K562 (cell line): ENCODE measurements around the gene ESPL1. TPM values are rescaled to one million over a fixed set of nuclear protein-coding genes. Genes with fewer than 3 reads are reported as not detected.

Source experiments
- AFF4 ChIP-seq: sonication (generic); formaldehyde crosslinking; IDR thresholded peaks from 2 replicates; pipeline ENCODE4 v1.8.0; 2023; ENCODE audit warnings: mild to moderate bottlenecking, missing genetic modification reagents
- CHD7 ChIP-seq: fragments of 200-600 bp; sonication (generic); IDR thresholded peaks from one replicate; pipeline ENCODE4 v1.6.1; 2012; ENCODE audit warnings: mild to moderate bottlenecking, low read depth, low read length, inconsistent platforms
- HEY1 ChIP-seq: fragments of 250-450 bp; sonication (Bioruptor Pico); IDR thresholded peaks from 2 replicates; pipeline ENCODE4 v1.5.0; 2020; ENCODE audit warnings: mild to moderate bottlenecking, moderate library complexity, borderline replicate concordance
- HNRNPL ChIP-seq: fragments of 200-400 bp; formaldehyde crosslinking; IDR thresholded peaks from 2 replicates; pipeline ENCODE4 v1.6.1; 2017; ENCODE audit warnings: low read depth, mild to moderate bottlenecking, low read length
- MAFK ChIP-seq: IDR thresholded peaks from 2 replicates; pipeline ENCODE4 v1.6.1; 2011; ENCODE audit warnings: low read length, improper control_type of control experiment
- MCM3 ChIP-seq: fragments of 450-650 bp; IDR thresholded peaks from 2 replicates; pipeline ENCODE4 v1.6.1; 2016
- RBM25 ChIP-seq: fragments of 200-400 bp; formaldehyde crosslinking; IDR thresholded peaks from 2 replicates; pipeline ENCODE4 v1.6.1; 2018; ENCODE audit warnings: low read length, low read depth, moderate library complexity; ENCODE audit not compliant: severe bottlenecking
- SMC3 ChIP-seq: conservative IDR thresholded peaks from 2 replicates; pipeline ENCODE4 v1.6.1; 2011; ENCODE audit warnings: low read depth, low read length, improper control_type of control experiment; ENCODE audit not compliant: insufficient read depth
- SNRNP70 ChIP-seq: fragments of 200-400 bp; formaldehyde crosslinking; optimal IDR thresholded peaks from 2 replicates; pipeline ENCODE3; 2017; ENCODE audit warnings: low read depth, low read length
- TRIM25 ChIP-seq: fragments of 450-650 bp; IDR thresholded peaks from 2 replicates; pipeline ENCODE4 v1.7.0; 2016; ENCODE audit warnings: borderline replicate concordance
- polyA plus RNA-seq, 8 experiments: library from polyadenylated mRNA; depleted of rRNA in 4 of 8; stranded (reverse) in 5 of 8; unstranded in 3 of 8; fragments of >200 nt; fragmentation: Nextera tagmentation in 2 of 8; fragmentation: Illumina TruSeq in 1 of 8; extraction: Ambion mirVana in 2 of 8; extraction: Trizol in 1 of 8; gene quantifications; 2 replicates each; pipeline versions ENCODE4 v1.2.1 to v1.2.3, GENCODE V29; 2011 to 2014; ENCODE audit warnings: inconsistent platforms in 1 of 8, missing spikeins in 1 of 8
- total RNA-seq, 7 experiments: library from RNA; depleted of rRNA in 6 of 7; stranded (reverse); fragments of >200 nt in 6 of 7; fragmentation: Illumina TruSeq in 2 of 7; extraction: Trizol in 2 of 7; gene quantifications; 2 replicates each; pipeline versions ENCODE4 v1.2.1 to v1.2.3, GENCODE V29; 2011 to 2021; ENCODE audit warnings: low replicate concordance in 1 of 7

The ESPL1 gene
- total and polyA plus RNA-seq, 9 of the 15 experiments (the other 6 are each of a cell fraction or from before 2014, with no cell fraction given), result 1.2 to 55.0 (median 18.7) TPM

GRCh38 chr12:53295070-53295890 lies 27.2 kb downstream of the ESPL1 start, which contains the start of gene PFDN5 (continued):
- TF ChIP-seq AFF4 (CRISPR knock-in tag) (no peak), SMC3 (no peak), MCM3 (no peak), MAFK (no peak), RBM25 (no peak), SNRNP70 (no peak), CHD7 (no peak), HEY1 (CRISPR knock-in tag) (no peak), TRIM25 (no peak), HNRNPL (no peak)
